Keratinocyte (primary cell): ENCODE measurements around the gene PLEK. TPM values are rescaled to one million over a fixed set of nuclear protein-coding genes. Genes with fewer than 3 reads are reported as not detected.

ENCODE experiments used
- DNase-seq: peaks from one replicate; pipeline ENCODE4 v3.0.0-alpha.2; 2011; ENCODE audit warnings: low read depth, missing footprints, low spot score
- FAIRE-seq: peaks from 2 replicates; lab custom pipeline; 2011; peaks lifted over from hg19 to GRCh38; lab: Jason Lieb, UNC
- H2AFZ ChIP-seq: 2 replicates; pipeline ENCODE4 v1.6.0; 2012; ENCODE audit warnings: low read length, control low read depth, inconsistent platforms; ENCODE audit not compliant: control insufficient read depth
- H3K27ac ChIP-seq: 2 replicates; pipeline ENCODE4 v1.5.1; 2011; ENCODE audit warnings: low read length; ENCODE audit not compliant: control insufficient read depth, insufficient read depth
- H3K27me3 ChIP-seq: 3 replicates; pipeline ENCODE4 v1.6.0; 2011; ENCODE audit warnings: low read length; ENCODE audit not compliant: control insufficient read depth, insufficient read depth; ENCODE audit errors: extremely low read depth
- H3K36me3 ChIP-seq, 2 experiments: 2 replicates in 1 of 2; 3 replicates in 1 of 2; pipeline ENCODE4 v1.5.1; 2011; ENCODE audit warnings: low read length in 2 of 2, mild to moderate bottlenecking in 1 of 2; ENCODE audit not compliant: control insufficient read depth in 2 of 2, insufficient read depth in 2 of 2; ENCODE audit errors: extremely low read depth in 1 of 2
- H3K4me1 ChIP-seq: 3 replicates; pipeline ENCODE4 v1.5.1; 2011; ENCODE audit warnings: low read length; ENCODE audit not compliant: control insufficient read depth, insufficient read depth; ENCODE audit errors: extremely low read depth
- H3K4me2 ChIP-seq: 3 replicates; pipeline ENCODE4 v1.6.0; 2011; ENCODE audit warnings: low read depth, low read length; ENCODE audit not compliant: control insufficient read depth, insufficient read depth; ENCODE audit errors: extremely low read depth
- H3K4me3 ChIP-seq, 3 experiments: fragments of 200-600 bp in 1 of 3; sonication (generic) in 1 of 3; 2 replicates in 2 of 3; 3 replicates in 1 of 3; pipeline ENCODE4 v1.5.1; 2011 to 2016; ENCODE audit warnings: low read length in 3 of 3, mild to moderate bottlenecking in 3 of 3, control low read depth in 2 of 3, inconsistent platforms in 1 of 3, low read depth in 1 of 3, mixed read lengths in 1 of 3, mixed run types in 1 of 3, moderate library complexity in 1 of 3; ENCODE audit not compliant: control insufficient read depth in 2 of 3, insufficient read depth in 2 of 3; ENCODE audit errors: extremely low read depth in 1 of 3
- H3K79me2 ChIP-seq: 2 replicates; pipeline ENCODE4 v1.6.0; 2012; ENCODE audit warnings: low read length; ENCODE audit not compliant: control insufficient read depth, insufficient read depth
- H3K9ac ChIP-seq: 3 replicates; pipeline ENCODE4 v1.6.0; 2011; ENCODE audit warnings: low read length; ENCODE audit not compliant: control insufficient read depth, insufficient read depth; ENCODE audit errors: extremely low read depth
- H3K9me1 ChIP-seq: 3 replicates; pipeline ENCODE4 v1.6.0; 2011; ENCODE audit warnings: low read length; ENCODE audit not compliant: control insufficient read depth, insufficient read depth; ENCODE audit errors: extremely low read depth
- H3K9me3 ChIP-seq: 2 replicates; pipeline ENCODE4 v1.5.1; 2012; ENCODE audit warnings: low read depth, low read length; ENCODE audit not compliant: control insufficient read depth
- H4K20me1 ChIP-seq: 3 replicates; pipeline ENCODE4 v1.6.0; 2011; ENCODE audit warnings: low read length; ENCODE audit not compliant: control insufficient read depth, insufficient read depth; ENCODE audit errors: extremely low read depth
- EZH2 ChIP-seq: IDR thresholded peaks from one replicate; pipeline ENCODE4 v1.6.1; 2012; ENCODE audit warnings: inconsistent platforms, mild to moderate bottlenecking, low read length, moderate library complexity
- dilution Hi-C: fragments of 300-500 bp; cut with MboI; formaldehyde crosslinking; loops from one replicate; pipeline ENCODE4 v1.7.0; 2020; ENCODE audit warnings: low sequenced_read_pairs; ENCODE audit not compliant: extremely low pct_ligation_motif_present
- polyA plus RNA-seq, 5 experiments: library from polyadenylated mRNA; depleted of rRNA in 3 of 5; stranded (reverse) in 3 of 5; stranded (forward) in 1 of 5; unstranded in 1 of 5; fragments of >200 nt; gene quantifications; 1 replicate in 1 of 5; 2 replicates in 3 of 5; 3 replicates in 1 of 5; pipeline versions ENCODE4 v1.2.1 to v1.2.3, GENCODE V29; 2011 to 2012; ENCODE audit warnings: missing spikeins in 2 of 5, low read depth in 1 of 5, low replicate concordance in 1 of 5
- TF ChIP-seq, protein P1 (sequence below), 3 experiments: IDR thresholded peaks in 1 of 3; conservative IDR thresholded peaks in 1 of 3; optimal IDR thresholded peaks in 1 of 3; 2 replicates in 2 of 3; 3 replicates in 1 of 3; pipeline versions ENCODE3 to v1.5.1; 2011; ENCODE audit warnings: low read length in 3 of 3, mild to moderate bottlenecking in 3 of 3, moderate library complexity in 2 of 3, control low read depth in 1 of 3, inconsistent platforms in 1 of 3; ENCODE audit not compliant: insufficient read depth in 2 of 3; ENCODE audit errors: extremely low read depth in 1 of 3

The PLEK gene
- polyA plus RNA-seq, 1 donor (not counting 4 experiments of a cell fraction or from before 2014, with no cell fraction given): 0.04 TPM

DNA sequence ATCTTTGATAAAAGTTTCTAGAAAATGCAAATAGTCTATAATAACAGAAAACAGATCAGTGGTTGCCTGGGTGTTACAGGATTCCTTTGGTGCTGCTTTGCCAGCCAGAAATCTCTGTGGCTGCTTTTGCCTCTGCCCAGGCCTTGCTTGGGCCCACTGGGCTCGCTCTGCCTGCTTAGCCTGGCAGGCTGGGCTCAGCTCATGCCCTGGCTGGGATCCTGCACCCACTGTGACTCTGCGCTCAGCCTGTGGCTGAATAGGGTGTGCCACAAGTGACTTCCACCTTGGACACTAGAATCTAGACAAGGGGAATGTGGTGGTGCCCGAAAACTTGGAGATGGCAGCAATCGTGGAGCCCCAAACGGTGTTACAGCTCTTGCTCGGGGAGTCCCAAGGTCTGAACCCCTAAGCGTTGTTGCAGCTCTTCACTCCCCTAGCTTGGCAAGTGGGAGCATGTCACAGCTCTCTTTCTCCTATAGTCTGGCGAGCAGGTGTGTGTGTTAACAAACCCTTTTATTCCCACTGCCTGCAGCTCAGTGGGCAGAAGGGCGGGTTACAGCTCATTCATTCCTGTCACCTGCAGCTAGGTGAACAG lies 51.1 kb downstream of the PLEK start:
- no peaks in the 10 kb centered on the region for H3K79me2 ChIP-seq
- no peaks in the 10 kb centered on the region for H3K4me1 ChIP-seq
- FAIRE-seq: no peak
- H2AFZ ChIP-seq: no peak overlapping the region
- H3K27ac ChIP-seq: no peak overlapping the region
- H3K36me3 ChIP-seq: no peaks in the 10 kb centered on the region
- H4K20me1 ChIP-seq: no peaks in the 10 kb centered on the region
- H3K27me3 ChIP-seq: no peaks in the 10 kb centered on the region
- no peaks in the 10 kb centered on the region for H3K9me1 ChIP-seq
- no peak for DNase-seq
- H3K9me3 ChIP-seq: no peaks in the 10 kb centered on the region
- dilution Hi-C loops: no loop called here
- no peak overlapping the region for H3K4me3 ChIP-seq
- no peak overlapping the region for H3K4me2 ChIP-seq
- no peak for TF ChIP-seq EZH2
- TF ChIP-seq, protein P1, sequence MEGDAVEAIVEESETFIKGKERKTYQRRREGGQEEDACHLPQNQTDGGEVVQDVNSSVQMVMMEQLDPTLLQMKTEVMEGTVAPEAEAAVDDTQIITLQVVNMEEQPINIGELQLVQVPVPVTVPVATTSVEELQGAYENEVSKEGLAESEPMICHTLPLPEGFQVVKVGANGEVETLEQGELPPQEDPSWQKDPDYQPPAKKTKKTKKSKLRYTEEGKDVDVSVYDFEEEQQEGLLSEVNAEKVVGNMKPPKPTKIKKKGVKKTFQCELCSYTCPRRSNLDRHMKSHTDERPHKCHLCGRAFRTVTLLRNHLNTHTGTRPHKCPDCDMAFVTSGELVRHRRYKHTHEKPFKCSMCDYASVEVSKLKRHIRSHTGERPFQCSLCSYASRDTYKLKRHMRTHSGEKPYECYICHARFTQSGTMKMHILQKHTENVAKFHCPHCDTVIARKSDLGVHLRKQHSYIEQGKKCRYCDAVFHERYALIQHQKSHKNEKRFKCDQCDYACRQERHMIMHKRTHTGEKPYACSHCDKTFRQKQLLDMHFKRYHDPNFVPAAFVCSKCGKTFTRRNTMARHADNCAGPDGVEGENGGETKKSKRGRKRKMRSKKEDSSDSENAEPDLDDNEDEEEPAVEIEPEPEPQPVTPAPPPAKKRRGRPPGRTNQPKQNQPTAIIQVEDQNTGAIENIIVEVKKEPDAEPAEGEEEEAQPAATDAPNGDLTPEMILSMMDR (optimal IDR thresholded peaks at IDR 0.05 in 1 of 3, IDR thresholded peaks at IDR 0.05 in 1 of 3, conservative IDR thresholded peaks at IDR 0.05 in 1 of 3; ENCODE audit: extremely low read depth in 1 of 3, insufficient read depth in 2 of 3, low read length in 3 of 3): no peak
- H3K9ac ChIP-seq: no peak overlapping the region

DNA sequence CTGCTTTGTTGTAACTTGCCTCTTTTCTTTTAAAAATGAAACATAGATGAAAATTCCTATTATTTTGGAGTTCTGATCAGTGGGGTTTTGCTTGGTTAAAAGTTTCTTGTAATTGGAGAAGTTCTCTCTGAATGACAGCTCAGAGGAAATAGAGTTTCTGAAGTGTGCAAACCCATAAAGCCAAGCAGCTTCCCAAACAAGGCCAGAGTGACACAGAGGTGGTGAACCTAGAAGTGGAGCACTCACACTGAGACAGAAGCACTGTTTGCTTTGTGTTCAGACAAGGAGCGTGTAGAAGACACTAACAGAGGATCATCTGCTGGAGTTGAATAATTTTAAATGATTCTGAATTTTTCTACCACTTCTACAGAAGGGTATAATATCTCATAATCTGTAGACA lies 52.8 kb downstream of the PLEK start:
- H4K20me1 ChIP-seq: no peaks in the 10 kb centered on the region
- H3K4me3 ChIP-seq: no peak overlapping the region
- FAIRE-seq (no peak), DNase-seq (no peak)
- no peaks in the 10 kb centered on the region for H3K4me1 ChIP-seq
- dilution Hi-C loops: no loop called here
- no peak overlapping the region for H3K4me2 ChIP-seq
- no peak overlapping the region for H3K27ac ChIP-seq
- TF ChIP-seq EZH2: no peak
- TF ChIP-seq, protein P1 (optimal IDR thresholded peaks at IDR 0.05 in 1 of 3, IDR thresholded peaks at IDR 0.05 in 1 of 3, conservative IDR thresholded peaks at IDR 0.05 in 1 of 3; ENCODE audit: extremely low read depth in 1 of 3, insufficient read depth in 2 of 3, low read length in 3 of 3): no peak
- H3K36me3 ChIP-seq: no peaks in the 10 kb centered on the region
- no peaks in the 10 kb centered on the region for H3K9me3 ChIP-seq
- no peak overlapping the region for H2AFZ ChIP-seq
- H3K9me1 ChIP-seq: no peaks in the 10 kb centered on the region
- H3K27me3 ChIP-seq: no peaks in the 10 kb centered on the region
- H3K9ac ChIP-seq: no peak overlapping the region
- H3K79me2 ChIP-seq: no peaks in the 10 kb centered on the region
